HepG2 (cell line): ENCODE measurements around the gene CPNE1. TPM values are rescaled to one million over a fixed set of nuclear protein-coding genes. Genes with fewer than 3 reads are reported as not detected.

ENCODE experiments used
- ATM ChIP-seq: fragments of 450-650 bp; IDR thresholded peaks from 2 replicates; pipeline ENCODE4 v1.7.1; 2017; ENCODE audit warnings: mild to moderate bottlenecking, borderline replicate concordance
- DPF2 ChIP-seq: sonication (generic); formaldehyde crosslinking; IDR thresholded peaks from 2 replicates; pipeline ENCODE4 v1.4.0; 2020; ENCODE audit warnings: mild to moderate bottlenecking, low read depth, missing genetic modification reagents, borderline replicate concordance
- DR1 ChIP-seq: sonication (generic); formaldehyde crosslinking; IDR thresholded peaks from 2 replicates; pipeline ENCODE4 v1.8.0; 2021; ENCODE audit warnings: mild to moderate bottlenecking, missing genetic modification reagents, inconsistent platforms
- ELF1 ChIP-seq: sonication (generic); formaldehyde crosslinking; IDR thresholded peaks from 2 replicates; pipeline ENCODE4 v1.4.0; 2020; ENCODE audit warnings: missing genetic modification reagents
- FOXA1 ChIP-seq, 2 experiments: fragments of 450-650 bp in 1 of 2; sonication (generic) in 1 of 2; formaldehyde crosslinking in 1 of 2; IDR thresholded peaks; 2 replicates each; pipeline versions ENCODE4 v1.4.0 to v1.6.1; 2016 to 2020; ENCODE audit warnings: missing genetic modification reagents in 1 of 2
- FOXM1 ChIP-seq: sonication (generic); formaldehyde crosslinking; IDR thresholded peaks from 2 replicates; pipeline ENCODE4 v1.5.0; 2020; ENCODE audit warnings: missing genetic modification reagents
- KLF15 ChIP-seq: sonication (generic); formaldehyde crosslinking; IDR thresholded peaks from 2 replicates; pipeline ENCODE4 v1.8.1; 2023; ENCODE audit warnings: borderline replicate concordance, mild to moderate bottlenecking, inconsistent platforms, missing genetic modification reagents, mixed read lengths
- MYC ChIP-seq: sonication (generic); formaldehyde crosslinking; IDR thresholded peaks from 2 replicates; pipeline ENCODE4 v1.9.0; 2021; ENCODE audit warnings: missing genetic modification reagents, borderline replicate concordance
- NAIF1 ChIP-seq: sonication (generic); formaldehyde crosslinking; IDR thresholded peaks from 2 replicates; pipeline ENCODE4 v1.5.0; 2020; ENCODE audit warnings: mild to moderate bottlenecking, missing genetic modification reagents, borderline replicate concordance
- NFE2L2 ChIP-seq: fragments of 150-350 bp; IDR thresholded peaks from 2 replicates; pipeline ENCODE4 v1.6.1; 2014; ENCODE audit warnings: low read length
- STAT5B ChIP-seq: sonication (generic); formaldehyde crosslinking; IDR thresholded peaks from 2 replicates; pipeline ENCODE4 v1.4.0; 2020; ENCODE audit warnings: missing genetic modification reagents
- TARDBP ChIP-seq: sonication (generic); formaldehyde crosslinking; IDR thresholded peaks from 2 replicates; pipeline ENCODE4 v1.8.0; 2022; ENCODE audit warnings: mild to moderate bottlenecking, missing genetic modification reagents
- U2AF2 ChIP-seq: fragments of 200-400 bp; formaldehyde crosslinking; IDR thresholded peaks from 2 replicates; pipeline ENCODE4 v1.6.1; 2017; ENCODE audit warnings: low read depth, mild to moderate bottlenecking, low read length
- YEATS4 ChIP-seq: sonication (generic); formaldehyde crosslinking; IDR thresholded peaks from 2 replicates; pipeline ENCODE4 v1.4.0; 2020; ENCODE audit warnings: missing genetic modification reagents, borderline replicate concordance
- ZMYM4 ChIP-seq: sonication (generic); formaldehyde crosslinking; IDR thresholded peaks from 2 replicates; pipeline ENCODE4 v1.8.1; 2023; ENCODE audit warnings: mild to moderate bottlenecking, missing genetic modification reagents
- ZNF143 ChIP-seq: sonication (generic); formaldehyde crosslinking; IDR thresholded peaks from 2 replicates; pipeline ENCODE4 v1.4.0; 2020; ENCODE audit warnings: missing genetic modification reagents
- ZNF607 ChIP-seq: sonication (generic); formaldehyde crosslinking; IDR thresholded peaks from 2 replicates; pipeline ENCODE4 v1.5.1; 2020; ENCODE audit warnings: missing genetic modification reagents, mild to moderate bottlenecking, borderline replicate concordance
- ZNF616 ChIP-seq: sonication (generic); formaldehyde crosslinking; IDR thresholded peaks from 2 replicates; pipeline ENCODE4 v1.5.0; 2020; ENCODE audit warnings: low read depth, mild to moderate bottlenecking, missing genetic modification reagents
- ZNF678 ChIP-seq: sonication (generic); formaldehyde crosslinking; IDR thresholded peaks from 2 replicates; pipeline ENCODE4 v1.4.0; 2020; ENCODE audit warnings: mild to moderate bottlenecking, missing genetic modification reagents
- ZNF75D ChIP-seq: sonication (generic); formaldehyde crosslinking; IDR thresholded peaks from 2 replicates; pipeline ENCODE4 v1.8.1; 2023; ENCODE audit warnings: missing genetic modification reagents, mild to moderate bottlenecking, borderline replicate concordance
- polyA plus RNA-seq, 8 experiments: library from polyadenylated mRNA; depleted of rRNA in 3 of 8; stranded (reverse) in 7 of 8; unstranded in 1 of 8; fragments of >200 nt; fragmentation: Illumina TruSeq in 4 of 8; extraction: Trizol in 4 of 8; gene quantifications; 2 replicates each; pipeline versions ENCODE4 v1.2.1 to v1.2.3, GENCODE V29; 2011 to 2016; ENCODE audit warnings: low read depth in 4 of 8, missing spikeins in 1 of 8, mixed read lengths in 1 of 8; ENCODE audit not compliant: insufficient read depth in 1 of 8
- total RNA-seq, 5 experiments: library from RNA; depleted of rRNA; stranded (reverse); fragments of >200 nt; fragmentation: Illumina TruSeq; extraction: Trizol; gene quantifications; 2 replicates each; pipeline ENCODE4 v1.2.3, GENCODE V29; 2016; ENCODE audit warnings: low read depth in 1 of 5
- TF ChIP-seq, protein P1 (sequence below): sonication (generic); formaldehyde crosslinking; IDR thresholded peaks from 2 replicates; pipeline ENCODE4 v1.4.0; 2020; ENCODE audit warnings: mild to moderate bottlenecking, missing genetic modification reagents
- TF ChIP-seq, protein P2 (sequence below): sonication (generic); formaldehyde crosslinking; IDR thresholded peaks from 2 replicates; pipeline ENCODE4 v1.4.0; 2020; ENCODE audit warnings: missing genetic modification reagents
- TF ChIP-seq, protein P3 (sequence below): sonication (generic); formaldehyde crosslinking; IDR thresholded peaks from 2 replicates; pipeline ENCODE4 v1.4.0; 2020; ENCODE audit warnings: mild to moderate bottlenecking, missing genetic modification reagents

The CPNE1 gene
- total and polyA plus RNA-seq, 2 of the 13 experiments (the other 11 are each of a cell fraction or from before 2014, with no cell fraction given) = 408 to 431 TPM

DNA sequence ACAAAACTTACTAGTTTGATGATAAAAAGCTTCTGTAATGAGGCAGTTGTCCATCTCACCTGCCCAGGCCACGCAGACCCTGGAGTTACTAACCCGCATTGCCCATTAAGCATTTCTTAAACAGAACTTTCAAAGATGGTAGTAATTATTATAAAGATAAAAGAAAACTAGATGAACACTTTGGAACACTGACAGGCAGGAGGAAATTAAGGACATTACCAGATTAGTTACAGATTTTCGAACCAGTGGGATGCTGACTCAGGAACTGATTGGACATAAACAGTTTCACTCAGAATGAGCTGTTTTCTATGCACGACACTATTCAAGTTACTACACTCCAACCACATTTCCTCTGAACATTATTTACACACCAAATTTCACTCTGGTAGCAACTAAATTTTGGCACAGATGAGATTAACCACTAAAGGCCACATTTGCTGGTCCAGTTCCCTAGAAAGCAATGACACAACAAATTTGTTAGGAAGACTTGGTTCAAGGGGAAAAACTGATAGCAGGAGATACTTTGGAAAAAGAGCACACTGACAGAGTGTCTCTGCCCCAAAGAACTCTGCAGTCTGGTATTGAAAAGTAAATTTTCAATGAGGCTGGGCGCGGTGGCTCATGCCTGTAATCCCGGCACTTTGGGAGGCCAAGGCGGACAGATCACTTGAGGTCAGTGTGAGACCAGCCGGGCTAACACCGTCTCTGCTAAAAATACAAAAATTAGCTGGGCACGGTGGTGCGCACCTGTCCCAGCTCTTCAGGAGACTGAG, 37.5 kb upstream of the CPNE1 start (continued):
- TF ChIP-seq, protein P1, sequence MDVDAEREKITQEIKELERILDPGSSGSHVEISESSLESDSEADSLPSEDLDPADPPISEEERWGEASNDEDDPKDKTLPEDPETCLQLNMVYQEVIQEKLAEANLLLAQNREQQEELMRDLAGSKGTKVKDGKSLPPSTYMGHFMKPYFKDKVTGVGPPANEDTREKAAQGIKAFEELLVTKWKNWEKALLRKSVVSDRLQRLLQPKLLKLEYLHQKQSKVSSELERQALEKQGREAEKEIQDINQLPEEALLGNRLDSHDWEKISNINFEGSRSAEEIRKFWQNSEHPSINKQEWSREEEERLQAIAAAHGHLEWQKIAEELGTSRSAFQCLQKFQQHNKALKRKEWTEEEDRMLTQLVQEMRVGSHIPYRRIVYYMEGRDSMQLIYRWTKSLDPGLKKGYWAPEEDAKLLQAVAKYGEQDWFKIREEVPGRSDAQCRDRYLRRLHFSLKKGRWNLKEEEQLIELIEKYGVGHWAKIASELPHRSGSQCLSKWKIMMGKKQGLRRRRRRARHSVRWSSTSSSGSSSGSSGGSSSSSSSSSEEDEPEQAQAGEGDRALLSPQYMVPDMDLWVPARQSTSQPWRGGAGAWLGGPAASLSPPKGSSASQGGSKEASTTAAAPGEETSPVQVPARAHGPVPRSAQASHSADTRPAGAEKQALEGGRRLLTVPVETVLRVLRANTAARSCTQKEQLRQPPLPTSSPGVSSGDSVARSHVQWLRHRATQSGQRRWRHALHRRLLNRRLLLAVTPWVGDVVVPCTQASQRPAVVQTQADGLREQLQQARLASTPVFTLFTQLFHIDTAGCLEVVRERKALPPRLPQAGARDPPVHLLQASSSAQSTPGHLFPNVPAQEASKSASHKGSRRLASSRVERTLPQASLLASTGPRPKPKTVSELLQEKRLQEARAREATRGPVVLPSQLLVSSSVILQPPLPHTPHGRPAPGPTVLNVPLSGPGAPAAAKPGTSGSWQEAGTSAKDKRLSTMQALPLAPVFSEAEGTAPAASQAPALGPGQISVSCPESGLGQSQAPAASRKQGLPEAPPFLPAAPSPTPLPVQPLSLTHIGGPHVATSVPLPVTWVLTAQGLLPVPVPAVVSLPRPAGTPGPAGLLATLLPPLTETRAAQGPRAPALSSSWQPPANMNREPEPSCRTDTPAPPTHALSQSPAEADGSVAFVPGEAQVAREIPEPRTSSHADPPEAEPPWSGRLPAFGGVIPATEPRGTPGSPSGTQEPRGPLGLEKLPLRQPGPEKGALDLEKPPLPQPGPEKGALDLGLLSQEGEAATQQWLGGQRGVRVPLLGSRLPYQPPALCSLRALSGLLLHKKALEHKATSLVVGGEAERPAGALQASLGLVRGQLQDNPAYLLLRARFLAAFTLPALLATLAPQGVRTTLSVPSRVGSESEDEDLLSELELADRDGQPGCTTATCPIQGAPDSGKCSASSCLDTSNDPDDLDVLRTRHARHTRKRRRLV = no peak
- TF ChIP-seq, protein P2, sequence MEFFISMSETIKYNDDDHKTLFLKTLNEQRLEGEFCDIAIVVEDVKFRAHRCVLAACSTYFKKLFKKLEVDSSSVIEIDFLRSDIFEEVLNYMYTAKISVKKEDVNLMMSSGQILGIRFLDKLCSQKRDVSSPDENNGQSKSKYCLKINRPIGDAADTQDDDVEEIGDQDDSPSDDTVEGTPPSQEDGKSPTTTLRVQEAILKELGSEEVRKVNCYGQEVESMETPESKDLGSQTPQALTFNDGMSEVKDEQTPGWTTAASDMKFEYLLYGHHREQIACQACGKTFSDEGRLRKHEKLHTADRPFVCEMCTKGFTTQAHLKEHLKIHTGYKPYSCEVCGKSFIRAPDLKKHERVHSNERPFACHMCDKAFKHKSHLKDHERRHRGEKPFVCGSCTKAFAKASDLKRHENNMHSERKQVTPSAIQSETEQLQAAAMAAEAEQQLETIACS (CRISPR knock-in tag) = no peak
- peak; percentile 25; the same call in 1 of the 2 replicates for TF ChIP-seq DR1 (CRISPR knock-in tag)
- no peak for TF ChIP-seq TARDBP (CRISPR knock-in tag)
- TF ChIP-seq STAT5B = no peak
- no peak for TF ChIP-seq ATM
- no peak for TF ChIP-seq ZMYM4
- TF ChIP-seq FOXM1 (CRISPR knock-in tag) = no peak
- no peak for TF ChIP-seq MYC (CRISPR knock-in tag)
- TF ChIP-seq ZNF75D (CRISPR knock-in tag) = no peak
- no peak for TF ChIP-seq ZNF616 (CRISPR knock-in tag)
- TF ChIP-seq ZNF143 = no peak
- TF ChIP-seq NFE2L2 = peak; percentile 34; the same call in 1 of the 2 replicates
- TF ChIP-seq U2AF2 = 0 out of 2 replicates have a peak, but pooled peaks have one; percentile 61
- TF ChIP-seq YEATS4 (CRISPR knock-in tag) = peak; percentile 13; the same call in 1 of the 2 replicates
- TF ChIP-seq ZNF678 (CRISPR knock-in tag) = no peak
- TF ChIP-seq ZNF607 = 0 out of 2 replicates have a peak, but pooled peaks have one; percentile 51
- no peak for TF ChIP-seq FOXA1 (IDR thresholded peaks at IDR 0.05)
- TF ChIP-seq FOXA1 (CRISPR knock-in tag; IDR thresholded peaks at IDR 0.05) = no peak
- no peak for TF ChIP-seq NAIF1 (CRISPR knock-in tag)
- TF ChIP-seq, protein P3, sequence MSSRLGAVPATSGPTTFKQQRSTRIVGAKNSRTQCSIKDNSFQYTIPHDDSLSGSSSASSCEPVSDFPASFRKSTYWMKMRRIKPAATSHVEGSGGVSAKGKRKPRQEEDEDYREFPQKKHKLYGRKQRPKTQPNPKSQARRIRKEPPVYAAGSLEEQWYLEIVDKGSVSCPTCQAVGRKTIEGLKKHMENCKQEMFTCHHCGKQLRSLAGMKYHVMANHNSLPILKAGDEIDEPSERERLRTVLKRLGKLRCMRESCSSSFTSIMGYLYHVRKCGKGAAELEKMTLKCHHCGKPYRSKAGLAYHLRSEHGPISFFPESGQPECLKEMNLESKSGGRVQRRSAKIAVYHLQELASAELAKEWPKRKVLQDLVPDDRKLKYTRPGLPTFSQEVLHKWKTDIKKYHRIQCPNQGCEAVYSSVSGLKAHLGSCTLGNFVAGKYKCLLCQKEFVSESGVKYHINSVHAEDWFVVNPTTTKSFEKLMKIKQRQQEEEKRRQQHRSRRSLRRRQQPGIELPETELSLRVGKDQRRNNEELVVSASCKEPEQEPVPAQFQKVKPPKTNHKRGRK (CRISPR knock-in tag) = no peak; the same call in 1 of the 2 replicates
- no peak for TF ChIP-seq ELF1 (CRISPR knock-in tag)
- no peak for TF ChIP-seq DPF2 (CRISPR knock-in tag)
- TF ChIP-seq KLF15 (CRISPR knock-in tag) = no peak
